ENCODE measurements around the gene NACC1.
A peak's percentile ranks its signal among the peaks of the same experiment; 100 is the strongest.

NACC1 gene

DNA sequence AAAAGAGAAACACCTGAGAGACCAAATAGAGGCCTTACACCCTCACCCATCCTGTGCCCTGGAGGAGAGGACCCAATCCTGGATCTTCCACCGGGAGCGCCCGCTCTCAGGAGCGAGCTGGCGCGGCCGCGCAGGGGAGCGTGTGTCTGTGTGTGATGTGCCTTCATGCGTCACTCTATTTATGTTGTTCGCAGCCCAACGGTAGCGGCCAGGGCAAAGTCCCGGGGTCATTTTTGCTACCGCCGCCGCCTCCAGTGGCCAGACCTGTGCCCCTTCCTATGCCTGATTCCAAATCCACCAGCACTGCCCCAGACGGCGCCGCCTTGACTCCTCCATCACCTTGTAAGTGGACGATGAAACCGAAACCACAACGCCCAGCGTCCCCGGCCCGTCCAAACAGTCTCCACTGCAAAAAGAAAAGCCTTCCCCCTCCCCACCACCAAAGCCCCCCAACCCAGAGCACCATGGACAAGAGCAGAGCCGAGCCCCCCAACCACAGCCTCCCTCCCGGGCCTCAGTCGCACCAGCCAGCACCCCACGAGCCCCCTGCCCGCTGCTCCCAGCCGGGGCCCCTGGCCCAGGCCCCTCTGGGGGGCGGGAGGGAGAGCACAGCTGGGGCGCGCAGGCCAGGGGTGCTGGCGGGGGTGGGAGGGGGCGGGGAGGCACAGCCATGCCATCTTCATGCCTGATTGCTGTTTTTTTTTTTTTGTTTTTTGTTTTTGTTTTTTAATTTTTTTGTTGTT, 30.1 kb upstream of the NACC1 start:
- no peak for DNase-seq

DNA sequence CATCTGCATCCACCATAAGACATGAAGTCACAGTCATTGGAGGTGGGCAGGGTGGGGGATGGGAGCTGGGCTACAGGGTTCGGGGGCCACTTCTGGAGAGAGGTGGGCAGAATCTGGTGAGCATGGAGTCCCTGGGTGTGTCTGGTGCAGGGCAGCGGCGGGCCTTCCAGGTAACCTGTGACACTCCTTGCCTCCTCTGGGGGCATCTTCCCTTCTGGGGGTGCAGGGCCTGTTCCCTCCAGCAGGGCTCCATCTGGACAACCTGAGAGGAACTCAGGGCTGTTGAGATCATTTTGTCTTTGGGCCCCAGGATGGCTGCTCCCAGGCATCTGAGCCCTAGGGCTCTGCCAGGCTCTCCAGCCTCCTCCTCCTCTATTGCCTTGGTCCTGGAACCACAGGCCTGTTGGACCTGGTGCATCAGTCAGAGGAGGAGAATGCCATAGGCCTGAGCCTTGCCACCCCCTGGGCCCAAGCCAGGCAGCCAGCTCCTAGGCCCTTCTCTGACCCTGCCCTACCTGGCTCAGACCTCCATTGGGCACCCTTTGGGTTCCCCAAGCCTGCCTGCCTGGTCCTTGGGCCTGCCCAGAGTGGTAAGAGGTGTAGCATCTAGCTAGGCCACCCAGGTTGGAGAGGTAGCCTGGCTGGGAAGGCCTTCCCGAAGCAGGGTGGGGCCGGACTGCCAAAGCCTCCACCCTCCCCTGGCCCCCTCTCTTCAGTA, 28.8 kb upstream of the NACC1 start:
- no peak for DNase-seq

DNA sequence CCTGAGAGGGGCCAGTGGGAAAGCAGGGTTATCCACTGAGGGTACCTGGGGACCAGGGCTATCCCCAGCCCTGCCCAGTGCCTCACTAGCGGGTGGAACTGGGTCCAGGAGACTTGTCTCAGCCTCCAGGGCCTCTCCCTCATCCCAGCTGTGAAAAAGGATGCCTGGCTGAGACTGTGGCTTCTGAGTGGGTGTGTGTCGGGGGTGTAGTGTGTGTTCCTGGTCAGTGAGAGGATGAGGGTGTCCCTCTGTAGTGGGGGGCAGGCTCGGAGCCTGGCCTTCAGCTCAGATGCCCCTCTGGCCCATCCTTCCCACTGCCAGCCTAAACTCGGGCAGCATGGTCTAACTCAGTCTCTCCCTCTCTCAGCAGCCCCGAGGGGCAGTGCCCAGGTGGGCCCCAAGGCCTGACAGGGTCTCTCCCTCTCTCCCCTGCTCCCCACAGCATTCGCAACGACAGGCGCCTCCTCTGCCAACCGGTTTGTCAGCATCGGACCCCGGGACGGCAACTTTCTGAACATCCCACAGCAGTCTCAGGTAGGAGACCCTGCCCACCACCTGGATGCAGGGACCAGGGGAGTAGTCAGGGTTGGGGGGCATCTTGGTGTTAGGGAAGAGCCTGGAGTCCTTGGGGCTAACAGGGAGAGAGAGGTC, 28.1 kb upstream of the NACC1 start:
- DNase-seq, result no peak

DNA sequence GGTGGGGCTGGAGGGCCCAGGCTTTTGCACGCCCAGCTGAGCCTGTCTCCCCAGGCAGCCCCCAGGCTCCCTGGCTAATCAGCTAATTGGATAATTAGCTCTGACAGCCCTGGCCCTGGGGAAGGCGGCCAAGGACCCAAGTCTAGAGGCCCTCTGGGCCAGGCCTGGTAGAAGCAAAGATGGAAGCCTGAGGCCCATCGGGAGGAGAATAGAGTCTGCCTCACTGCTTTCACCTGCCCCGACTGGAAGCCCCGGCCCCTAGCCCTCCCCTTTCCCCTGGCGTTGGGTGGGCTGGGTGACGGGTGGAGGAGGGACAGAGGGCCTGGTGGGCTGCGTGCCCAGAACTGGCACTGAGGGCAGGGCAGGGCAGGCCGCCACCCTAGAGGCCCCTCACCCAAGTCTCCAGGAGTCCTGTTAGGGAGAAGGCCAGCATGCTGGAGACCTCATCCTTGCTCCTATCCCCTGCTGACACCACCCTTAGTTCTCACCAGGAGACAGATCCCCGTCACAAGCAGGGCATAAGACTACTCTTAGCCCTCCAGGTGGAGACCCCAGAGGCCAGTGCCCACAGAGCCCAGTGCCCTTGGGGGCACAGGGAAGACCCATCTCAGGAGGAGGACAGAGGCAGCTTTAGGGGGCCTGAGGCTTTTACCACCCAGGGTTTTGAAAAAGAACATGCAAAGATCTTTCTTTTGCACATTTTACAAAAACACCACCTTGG, 27.4 kb upstream of the NACC1 start:
- no peak for DNase-seq

DNA sequence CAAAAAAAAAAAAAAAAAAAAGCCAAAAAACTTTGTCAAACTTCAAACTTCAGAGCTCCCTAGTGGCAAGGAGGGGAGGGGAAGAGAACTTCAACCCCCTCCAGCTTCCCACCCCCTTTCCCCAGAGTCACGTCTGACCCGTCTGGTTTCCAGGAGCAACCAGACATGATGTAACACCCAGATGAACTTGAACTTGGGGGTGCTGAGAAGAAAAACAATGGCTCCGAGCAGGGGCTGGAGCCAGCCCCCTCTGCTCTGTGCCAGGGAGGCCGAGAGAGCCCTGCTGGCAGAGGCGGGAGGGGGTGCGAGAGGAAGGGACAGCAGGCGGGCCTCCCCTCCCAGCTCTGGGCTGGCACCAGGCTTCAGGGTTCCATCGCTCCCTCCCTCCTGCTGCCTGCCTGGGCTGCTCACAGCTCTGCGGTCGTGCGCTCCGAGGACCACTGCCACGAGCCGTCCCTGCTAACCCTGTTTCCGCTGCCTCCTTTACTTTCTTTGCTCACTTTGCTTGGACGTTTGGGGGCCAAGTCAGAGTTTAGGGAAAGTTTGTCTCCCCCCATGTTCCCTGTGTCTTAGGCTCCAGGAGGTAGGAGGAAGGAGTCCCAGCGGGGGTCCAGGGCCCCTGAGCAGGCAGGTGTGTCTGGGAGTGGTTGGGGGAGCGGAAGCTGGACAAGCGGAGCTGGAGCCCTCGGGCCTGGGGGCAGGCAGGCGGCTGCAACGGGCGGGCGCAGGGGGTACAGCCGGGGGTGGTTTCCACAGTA, 26.5 kb upstream of the NACC1 start:
- DNase-seq, result peak in 1 of 4 experiments; percentile 11

DNA sequence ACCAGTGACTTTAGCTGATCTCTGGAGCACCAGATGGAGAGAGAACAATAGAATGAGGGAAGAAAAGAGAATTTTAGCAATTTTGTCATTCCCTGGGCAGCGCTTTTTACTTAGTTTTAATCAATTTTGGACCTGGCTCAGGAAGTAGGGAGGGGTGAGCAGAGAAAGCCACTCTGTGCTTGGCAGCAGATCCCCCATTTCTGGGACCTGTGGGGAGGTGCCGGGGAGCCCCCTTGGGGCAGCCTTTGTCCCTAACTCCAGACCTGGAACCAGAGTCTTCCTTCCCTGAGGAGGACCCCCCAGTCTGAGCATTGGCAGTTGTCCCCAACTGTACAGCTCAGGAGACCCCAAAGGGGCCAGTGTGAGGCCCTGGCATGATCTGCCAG, 25.9 kb upstream of the NACC1 start:
- DNase-seq, result no peak

DNA sequence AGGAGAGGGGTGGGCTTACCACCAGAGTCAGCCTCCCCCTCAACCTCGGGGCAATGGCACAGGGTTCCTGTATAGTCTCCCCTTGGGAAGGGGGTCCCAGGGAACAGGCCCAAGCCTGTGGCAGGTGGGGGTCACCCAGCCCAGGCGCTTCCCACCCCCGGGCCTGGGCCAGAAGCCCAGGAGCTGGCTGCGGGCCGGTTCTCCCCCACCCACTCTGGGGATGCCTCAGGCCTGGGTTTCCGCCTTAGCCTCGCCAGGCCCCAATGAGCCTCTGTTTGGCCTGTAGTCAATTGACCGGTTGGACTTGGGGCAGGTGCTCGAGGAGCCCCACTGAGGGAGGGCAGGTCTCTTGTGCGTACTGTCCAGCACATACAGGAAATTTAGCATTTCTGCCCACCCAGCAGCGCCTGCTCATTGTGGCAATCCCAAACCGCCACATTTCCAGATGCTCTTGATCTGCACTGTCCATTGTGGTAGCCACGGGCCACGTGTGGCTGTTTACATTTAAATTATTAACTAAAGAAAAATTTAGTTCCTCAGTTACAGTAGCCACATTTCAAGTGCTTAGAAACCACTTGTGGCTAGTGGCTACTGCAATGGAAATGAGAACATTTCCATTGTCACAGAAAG, 25.3 kb upstream of the NACC1 start:
- no peak for DNase-seq

DNA sequence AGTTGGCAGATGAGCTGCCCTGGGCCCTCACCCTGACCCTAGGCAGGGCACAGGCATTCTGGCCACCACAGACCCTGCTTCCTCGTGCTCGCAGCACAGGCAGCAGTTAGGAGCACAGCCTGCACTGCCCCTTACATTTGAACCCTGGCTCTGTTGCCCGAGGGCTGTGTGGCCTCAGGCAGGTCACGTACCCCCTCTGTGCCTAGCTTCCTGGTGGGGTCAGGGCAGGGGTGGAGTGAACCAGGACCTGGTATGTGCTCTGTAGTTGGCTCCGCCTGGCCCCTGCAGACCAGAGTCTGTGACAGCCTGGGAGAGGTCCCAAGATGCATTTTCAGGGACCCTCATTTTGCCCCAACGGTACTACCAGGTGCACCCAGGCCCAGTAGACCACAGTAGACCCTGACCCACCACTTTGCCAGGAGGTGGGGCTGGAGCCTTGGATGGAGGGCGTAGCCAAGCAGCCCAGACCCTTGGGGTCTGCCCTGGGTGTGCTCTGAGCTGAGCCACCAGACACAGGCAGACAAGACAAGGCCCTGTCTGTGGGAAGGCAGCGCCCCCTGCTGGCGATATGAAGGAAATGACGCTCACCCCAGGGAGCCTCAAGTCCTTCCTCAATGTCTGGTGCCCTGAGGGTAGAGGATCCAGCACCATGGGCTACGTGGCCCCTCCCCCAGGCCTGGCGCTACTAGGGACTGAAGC, 24.5 kb upstream of the NACC1 start:
- peak; percentile 87 to 92 (median 90) for DNase-seq

DNA sequence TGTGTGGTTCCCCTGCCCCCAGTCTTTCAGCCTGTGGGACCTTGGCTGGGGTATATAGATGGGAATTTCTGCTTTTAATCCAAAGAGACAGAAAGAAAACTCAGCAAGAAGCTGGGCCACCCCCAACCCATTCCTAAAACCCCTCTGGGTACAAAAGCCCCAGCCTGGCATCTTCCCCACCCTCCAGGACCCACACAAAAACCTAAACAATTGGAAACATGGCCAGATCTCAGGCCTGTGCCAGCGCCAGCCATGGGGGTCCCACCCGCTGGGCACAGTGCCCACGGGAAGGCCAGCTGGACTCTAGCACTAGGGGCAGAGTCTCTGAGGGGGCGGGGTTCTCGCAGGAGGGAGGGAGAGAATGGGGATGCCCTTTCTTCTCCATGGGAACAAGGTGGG, 24.0 kb upstream of the NACC1 start:
- DNase-seq, result no peak

DNA sequence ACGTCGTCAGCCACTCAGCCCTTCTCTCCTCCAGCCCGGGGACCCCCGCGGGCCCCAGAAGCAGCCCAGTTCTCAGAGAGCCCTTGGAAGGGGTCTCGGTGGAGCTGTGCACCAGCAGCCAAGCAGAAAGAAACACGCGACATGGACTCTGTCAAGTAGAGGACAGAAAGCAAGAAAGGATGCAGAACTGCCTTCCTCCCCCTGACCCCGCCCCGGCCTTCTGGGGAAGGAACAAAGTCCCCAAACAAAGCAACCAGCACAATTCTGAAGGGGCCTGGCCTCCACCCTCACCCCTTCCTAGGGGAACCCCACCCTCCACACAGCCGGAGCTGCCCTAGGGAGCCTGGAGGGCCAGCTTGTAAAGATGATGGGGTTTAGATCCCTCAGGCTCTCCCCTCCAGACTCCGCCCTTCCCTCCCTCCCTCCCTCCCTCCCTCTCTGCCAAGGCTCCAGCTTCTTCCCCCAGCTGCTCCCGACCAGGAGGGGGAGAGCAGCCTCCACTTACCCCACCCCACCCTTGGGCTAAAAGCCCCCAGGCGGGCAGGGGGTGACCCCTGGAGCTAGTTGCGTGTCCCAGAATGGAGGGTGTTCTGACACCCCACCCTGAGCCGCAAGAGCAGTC, 23.2 kb upstream of the NACC1 start:
- peak; percentile 23 to 65 (median 52) for DNase-seq

DNA sequence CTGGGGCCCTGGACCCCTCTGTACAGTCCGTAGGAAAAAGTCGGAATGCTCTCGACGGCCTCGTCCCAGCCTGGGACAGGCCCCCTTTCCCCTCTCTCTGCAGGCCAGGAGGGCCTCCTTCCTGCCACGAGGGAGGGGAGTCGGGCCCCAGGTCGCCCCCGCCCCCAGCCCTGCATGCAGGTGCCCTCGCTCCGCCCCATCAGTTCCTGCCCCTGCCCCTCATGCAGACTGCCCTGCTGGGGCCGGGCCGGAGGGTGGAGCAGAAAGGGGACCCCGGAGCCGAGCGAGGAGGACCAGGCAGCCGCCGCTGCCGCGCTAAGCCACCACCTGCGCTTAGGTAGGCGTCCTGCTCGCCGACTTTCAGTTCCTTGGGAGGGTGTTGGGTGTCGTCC, 22.7 kb upstream of the NACC1 start:
- no peak for DNase-seq

DNA sequence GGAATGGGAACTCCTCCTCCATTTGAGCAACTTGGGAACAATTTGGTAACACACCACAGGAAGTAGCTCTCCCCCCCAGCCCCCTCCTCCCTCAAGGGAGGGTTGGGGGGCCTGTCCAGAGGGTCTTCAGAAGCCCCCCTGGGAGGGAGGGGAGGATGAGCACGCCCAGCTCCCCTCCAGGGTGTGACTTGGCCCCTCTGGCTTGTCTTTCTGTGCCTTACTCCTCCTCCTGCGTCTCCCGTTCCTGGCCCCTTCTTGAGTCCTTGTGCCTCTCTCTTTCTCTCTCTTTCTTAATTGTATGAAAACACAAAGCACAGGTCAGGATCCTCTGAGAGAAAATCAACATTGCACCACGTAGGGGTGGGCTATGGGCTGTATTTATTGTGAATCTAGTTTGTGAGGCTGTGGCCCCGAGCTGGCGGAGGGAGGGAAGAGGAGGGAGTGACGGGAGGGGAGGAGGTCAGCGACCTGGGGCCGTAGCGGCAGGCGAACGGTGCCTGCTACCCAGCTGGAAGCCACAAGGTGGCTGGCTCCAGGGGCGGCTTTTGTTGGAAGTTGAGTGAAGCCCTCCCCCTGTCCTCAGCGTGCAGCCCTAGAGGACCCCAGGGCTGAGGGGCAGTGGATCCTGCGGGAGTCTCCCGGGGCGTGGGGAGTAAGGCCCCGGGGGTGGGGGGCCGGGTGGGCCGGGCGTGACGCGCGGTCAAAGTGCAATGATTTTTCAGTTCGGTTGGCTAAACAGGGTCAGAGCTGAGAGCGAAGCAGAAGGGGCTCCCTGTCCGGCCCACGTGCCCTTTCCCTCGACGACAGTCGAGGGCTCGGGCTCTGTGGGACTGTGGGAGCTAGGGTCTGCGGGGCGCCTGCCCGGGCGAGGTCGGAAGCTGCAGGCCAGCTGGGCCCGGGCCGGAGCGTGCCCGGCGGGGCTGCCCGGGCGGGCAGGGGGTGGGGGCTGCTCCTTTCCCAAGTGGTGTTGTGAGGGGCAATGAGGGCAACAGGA, 21.8 kb upstream of the NACC1 start:
- peak; percentile 34 to 71 (median 53) for DNase-seq

DNA sequence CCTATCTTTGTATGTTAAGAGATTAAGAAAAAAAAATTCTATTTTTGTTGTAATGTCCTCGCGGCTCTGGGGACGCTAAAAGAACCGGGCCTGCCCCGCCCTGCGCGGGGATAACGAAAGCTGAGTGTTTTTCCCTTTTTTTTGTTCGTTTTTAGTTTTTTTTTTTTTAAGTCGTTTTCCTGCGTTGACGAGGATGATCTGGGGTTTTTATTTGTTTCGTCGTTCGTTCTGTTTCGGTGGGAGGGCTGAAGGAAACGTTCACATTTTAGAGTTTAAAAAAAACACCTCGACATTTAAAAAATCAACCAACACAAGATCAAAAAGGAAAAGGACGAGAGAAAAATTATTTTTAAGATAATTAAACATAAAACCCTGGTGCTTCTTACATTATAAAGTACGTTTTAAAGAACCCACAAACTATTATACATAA, 21.0 kb upstream of the NACC1 start:
- peak in 3 of 4 experiments; percentile 39 to 62 (median 60) for DNase-seq

DNA sequence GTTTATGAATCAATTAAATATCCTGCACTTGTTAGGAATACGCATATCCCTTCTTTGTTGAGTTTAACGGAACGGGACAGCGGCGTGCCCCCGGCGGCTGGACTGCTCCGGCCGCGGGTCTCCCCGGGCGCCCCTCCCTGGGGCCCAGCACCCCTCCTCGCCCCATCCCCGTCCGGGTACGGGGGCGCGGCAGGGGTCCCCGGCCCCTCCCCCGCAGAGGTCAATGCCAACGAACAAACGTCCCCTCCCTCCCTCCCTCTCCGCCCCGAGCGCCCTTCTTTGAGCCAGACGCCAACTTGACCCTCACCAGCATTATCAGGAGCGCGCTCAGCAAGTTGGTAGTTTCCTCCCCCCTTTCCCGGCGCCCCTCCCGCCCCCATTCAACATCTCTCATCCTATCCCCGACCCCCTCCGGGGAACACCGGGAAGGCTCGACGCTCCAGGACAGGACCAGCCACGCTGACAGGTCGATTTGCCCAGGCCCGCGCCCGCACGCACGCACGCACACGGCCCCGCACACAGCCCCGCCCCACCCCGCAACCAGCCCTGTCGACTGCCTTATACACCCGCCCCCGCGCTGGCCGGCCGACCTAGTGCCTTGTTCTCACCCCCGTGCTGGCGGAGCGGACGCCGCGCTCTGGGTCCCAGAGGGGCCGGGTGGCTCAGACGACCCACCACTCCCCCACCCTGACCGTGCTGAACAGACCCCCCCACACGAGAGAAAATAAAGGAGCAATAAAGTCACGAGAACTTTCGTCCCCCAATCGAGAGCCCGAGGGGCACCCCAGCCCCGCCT, 20.4 kb upstream of the NACC1 start:
- peak; percentile 14 to 70 (median 54) for DNase-seq

DNA sequence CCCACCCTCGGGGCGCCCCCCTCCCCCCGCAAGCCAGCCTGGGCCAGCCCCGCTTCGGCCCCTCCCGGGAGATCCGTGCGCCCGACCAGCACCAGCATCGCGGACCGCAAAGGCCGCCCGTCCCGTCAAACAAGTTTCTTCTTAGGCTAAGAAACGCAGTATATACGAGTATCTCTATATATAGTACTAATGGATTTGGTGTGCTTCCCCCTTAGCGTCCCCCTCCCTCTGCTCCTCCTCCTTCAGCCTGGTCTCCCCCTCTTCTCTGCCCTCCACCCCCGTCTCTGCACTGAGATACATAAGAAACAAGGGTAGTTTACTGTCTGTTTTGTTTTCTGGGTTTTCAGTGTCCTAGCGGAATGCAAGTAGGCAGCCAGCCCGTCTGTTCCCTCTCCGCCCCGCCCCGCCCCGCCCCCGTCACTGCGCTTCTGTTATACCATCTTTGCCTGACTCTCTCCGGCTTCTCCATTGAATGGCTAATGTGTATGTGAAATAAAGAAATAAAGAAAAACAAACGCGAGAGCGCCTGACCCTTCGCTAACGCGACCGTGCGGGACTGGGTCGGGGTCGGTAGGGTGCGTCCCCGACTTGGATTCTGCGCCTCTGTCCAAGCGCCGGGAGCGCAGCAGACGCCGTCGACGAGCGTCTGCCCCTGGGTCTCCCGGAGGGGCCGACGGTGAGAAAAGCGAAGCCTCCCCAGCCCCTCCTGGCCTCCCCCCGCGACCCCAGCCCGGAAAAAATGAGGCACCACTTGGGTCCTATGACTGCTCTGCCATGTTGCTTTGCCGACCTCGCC, 19.6 kb upstream of the NACC1 start:
- peak; percentile 63 to 86 (median 72) for DNase-seq

DNA sequence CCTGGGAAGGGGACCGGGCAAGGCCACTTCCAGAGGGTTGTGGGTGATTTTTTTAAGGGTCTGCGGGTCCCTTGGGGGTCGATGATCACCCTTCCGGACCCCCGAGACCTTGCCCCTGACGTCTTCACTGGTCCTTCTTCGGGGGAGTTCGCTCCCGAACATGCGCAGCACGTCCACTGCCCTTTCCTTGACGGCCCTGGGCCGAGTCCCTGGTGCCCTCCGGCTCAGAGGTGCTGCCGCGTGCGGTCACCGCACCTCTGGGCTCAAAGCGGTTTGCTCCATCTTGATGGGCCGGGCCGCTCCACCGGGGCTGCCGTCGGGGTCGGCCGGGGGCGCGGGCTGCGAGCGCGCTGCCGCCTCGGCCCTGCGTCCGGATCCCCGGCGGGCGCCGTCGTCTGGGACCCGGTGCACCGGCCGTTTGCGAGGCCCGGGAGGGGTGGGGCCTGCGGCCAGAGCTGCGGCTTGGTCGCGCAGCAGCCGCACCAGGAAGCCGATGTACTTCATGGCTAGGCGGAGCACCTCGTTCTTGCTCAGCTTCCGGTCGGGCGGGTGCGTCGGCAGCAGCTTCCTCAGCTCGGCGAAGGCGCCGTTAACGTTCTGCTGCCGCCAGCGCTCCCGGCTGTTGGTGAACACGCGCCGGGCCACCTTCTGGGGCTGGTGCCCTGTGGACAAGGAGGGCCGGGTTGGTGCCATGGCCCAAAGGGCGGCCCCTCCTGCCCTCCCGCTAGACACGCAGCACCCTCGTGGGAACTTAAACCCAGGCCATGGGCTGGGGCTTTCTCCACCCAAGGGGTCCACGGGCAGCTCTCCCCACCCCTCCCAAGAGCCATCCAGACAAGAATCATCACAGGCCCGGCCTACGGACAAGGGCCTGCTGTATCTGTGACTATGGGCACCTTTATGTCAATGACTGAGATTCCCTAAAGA, 18.7 kb upstream of the NACC1 start:
- DNase-seq, result peak; percentile 85 to 94 (median 93)

All from suppressor macrophage (primary cell).